Islet precursor cell (in vitro differentiated cells): Measurements from ENCODE around the gene TAAR8.
"Not testable (repeated sequence)": the region's sequence is repeated elsewhere in the genome, so short reads cannot be mapped to it uniquely, and the experiment has no call there.

Experiments
- DNase-seq: peaks from one replicate; pipeline ENCODE4 v3.0.0-alpha.2; 2018

TAAR8 gene

GRCh38 chr6:132548746-132549463 lies 3.6 kb upstream of the TAAR8 start:
- DNase-seq = no peak

- DNase-seq = no peak
These were observed 1.3 kb upstream of the TAAR8 start for GRCh38 chr6:132551214-132551613.

- not testable (repeated sequence) for DNase-seq
These were observed 7.6 kb downstream of the TAAR8 start for GRCh38 chr6:132560087-132560486.

GRCh38 chr6:132566404-132566803 lies 13.9 kb downstream of the TAAR8 start:
- no peak for DNase-seq

- DNase-seq = no peak
These were observed 15.1 kb downstream of the TAAR8 start for GRCh38 chr6:132567566-132567965.

GRCh38 chr6:132568611-132569010 lies 16.1 kb downstream of the TAAR8 start:
- DNase-seq = no peak

- no peak for DNase-seq
These were observed 16.7 kb downstream of the TAAR8 start for GRCh38 chr6:132569170-132569569.

GRCh38 chr6:132570221-132570777 lies 17.8 kb downstream of the TAAR8 start, which contains the start of gene TAAR6:
TAAR6 (plus strand) TSS chr6:132570322; CDS start chr6:132570322, 0 bp downstream.
- DNase-seq = no peak

- DNase-seq = no peak
These were observed 19.3 kb downstream of the TAAR8 start for GRCh38 chr6:132571774-132572173.

GRCh38 chr6:132584698-132585097 lies 32.2 kb downstream of the TAAR8 start:
- DNase-seq = no peak

GRCh38 chr6:132587424-132587823 lies 35.0 kb downstream of the TAAR8 start:
- no peak for DNase-seq

GRCh38 chr6:132589454-132589853 lies 37.0 kb downstream of the TAAR8 start, which contains the start of gene TAAR5:
TAAR5 (minus strand) TSS chr6:132589741; CDS start chr6:132589686, 55 bp downstream.
- no peak for DNase-seq

GRCh38 chr6:132590362-132590761 lies 37.9 kb downstream of the TAAR8 start:
- DNase-seq = no peak

GRCh38 chr6:132592855-132593254 lies 40.4 kb downstream of the TAAR8 start:
- no peak for DNase-seq

GRCh38 chr6:132596201-132596600 lies 43.7 kb downstream of the TAAR8 start:
- no peak for DNase-seq

GRCh38 chr6:132598473-132598872 lies 46.0 kb downstream of the TAAR8 start:
- DNase-seq = peak; percentile 60

GRCh38 chr6:132600900-132601299 lies 48.4 kb downstream of the TAAR8 start:
- not testable (repeated sequence) for DNase-seq
